MCF 10A (cell line): ENCODE measurements around the gene TMEM198. TPM values are rescaled to one million over a fixed set of nuclear protein-coding genes. Genes with fewer than 3 reads are reported as not detected.

ENCODE experiments used
- BruUV-seq: library from RNA; stranded (reverse); fragments of 400-500 nt; replicated peaks from 2 replicates; lab custom pipeline; 2021; lab: Mats Ljungman, UMichigan
- CTCF ChIA-PET: fragments of 300-600 bp; sonication (Branson Sonifier 250); formaldehyde crosslinking; extraction: SDS; loops from one replicate; lab custom pipeline; 2021; ENCODE audit warnings: antibody characterized with exemption, inconsistent platforms; lab: Yijun Ruan, JAX
- POLR2A ChIA-PET: fragments of 300-600, 350-650 bp; sonication (Branson Sonifier 250); formaldehyde crosslinking; extraction: SDS; loops from one replicate; lab custom pipeline; 2020; ENCODE audit warnings: antibody characterized with exemption, inconsistent platforms; lab: Yijun Ruan, JAX
- DNase-seq: peaks from one replicate; pipeline ENCODE4 v3.0.0-alpha.2; 2018; ENCODE audit not compliant: unreplicated experiment
- H3K27ac Mint-ChIP-seq: one replicate; pipeline ENCODE4 v1.8.0; 2022; ENCODE audit warnings: mild to moderate bottlenecking, low read depth, mixed read lengths; ENCODE audit not compliant: unreplicated experiment
- H3K27me3 Mint-ChIP-seq: one replicate; pipeline ENCODE4 v1.8.0; 2022; ENCODE audit warnings: mixed read lengths; ENCODE audit not compliant: insufficient read depth, unreplicated experiment
- H3K36me3 Mint-ChIP-seq: one replicate; pipeline ENCODE4 v1.8.0; 2022; ENCODE audit warnings: mild to moderate bottlenecking, moderate library complexity, mixed read lengths; ENCODE audit not compliant: insufficient read depth, unreplicated experiment
- H3K4me1 Mint-ChIP-seq: one replicate; pipeline ENCODE4 v1.8.0; 2022; ENCODE audit warnings: mixed read lengths; ENCODE audit not compliant: insufficient read depth, unreplicated experiment
- H3K4me3 Mint-ChIP-seq: one replicate; pipeline ENCODE4 v1.8.0; 2022; ENCODE audit warnings: mild to moderate bottlenecking, moderate library complexity, mixed read lengths; ENCODE audit not compliant: unreplicated experiment
- H3K9me3 Mint-ChIP-seq: one replicate; pipeline ENCODE4 v1.8.0; 2022; ENCODE audit warnings: mixed read lengths; ENCODE audit not compliant: unreplicated experiment
- CTCF ChIP-seq: fragments of 200-600 bp; IDR thresholded peaks from one replicate; pipeline ENCODE4 v1.8.0; 2022; ENCODE audit warnings: antibody characterized with exemption, mild to moderate bottlenecking; ENCODE audit not compliant: unreplicated experiment
- intact Hi-C: fragments of 100-400 bp; cut with micrococcal nuclease; formaldehyde crosslinking; loops from 2 replicates; pipeline ENCODE4 v1.14.1; 2022
- total RNA-seq: library from RNA; stranded (reverse); gene quantifications from 2 replicates; pipeline ENCODE4 v1.2.3, GENCODE V29; 2022

Gene TMEM198
- total RNA-seq, 1 experiment from 2014 or later: 6.3 TPM

GRCh38 chr2:219531639-219532377, 12.0 kb upstream of the TMEM198 start:
- Mint-ChIP-seq H3K9me3 (no peaks in the 10 kb centered on the region), H3K4me1 (no peaks in the 10 kb centered on the region), H3K27ac (no peak overlapping the region), H3K4me3 (no peak overlapping the region), H3K36me3 (no peaks in the 10 kb centered on the region), H3K27me3 (peaks cover 49% of the 10 kb centered on the region)
- no peak for TF ChIP-seq CTCF
- intact Hi-C loops: no loop called here
- no TSS peak for BruUV-seq
- DNase-seq: no peak
- ChIA-PET POLR2A (interaction anchor here (0.6 kb wide), 2 partner anchors 159 to 377 kb away, joined by 3 to 4 read pairs; no protein-coding TSS in a partner anchor), CTCF (interaction anchor here (0.8 to 11.3 kb wide), 13 partner anchors 9 to 521 kb away, joined by 3 to 287 read pairs (median 8); no protein-coding TSS in a partner anchor)

GRCh38 chr2:219532378-219532649, 11.5 kb upstream of the TMEM198 start:
- Mint-ChIP-seq H3K27ac (no peak overlapping the region), H3K4me1 (no peaks in the 10 kb centered on the region), H3K4me3 (no peak overlapping the region), H3K36me3 (no peaks in the 10 kb centered on the region), H3K27me3 (peaks cover 44% of the 10 kb centered on the region), H3K9me3 (no peaks in the 10 kb centered on the region)
- no peak for DNase-seq
- ChIA-PET POLR2A (interaction anchor here (0.6 kb wide), 1 partner anchor 159 kb away, joined by 4 read pairs; no protein-coding TSS in a partner anchor), CTCF (interaction anchor here (0.9 to 11.3 kb wide), 3 partner anchors 9 to 131 kb away, joined by 4 to 287 read pairs (median 39); no protein-coding TSS in a partner anchor)
- no peak for TF ChIP-seq CTCF
- no TSS peak for BruUV-seq
- intact Hi-C loops: no loop called here

- H3K27me3 Mint-ChIP-seq: peaks cover 26% of the 10 kb centered on the region
- DNase-seq: no peak
- no peak overlapping the region for H3K27ac Mint-ChIP-seq
- peaks cover 14% of the 10 kb centered on the region for H3K36me3 Mint-ChIP-seq
- POLR2A ChIA-PET: interaction anchor here (1.1 kb wide), 1 partner anchor 10 kb away, joined by 3 read pairs; the partner anchor contains the start of genes CHPF and TMEM198
- no peak overlapping the region for H3K4me3 Mint-ChIP-seq
- no peaks in the 10 kb centered on the region for H3K4me1 Mint-ChIP-seq
- intact Hi-C loops: no loop called here
- BruUV-seq: no TSS peak
- H3K9me3 Mint-ChIP-seq: no peaks in the 10 kb centered on the region
- TF ChIP-seq CTCF: no peak
- CTCF ChIA-PET: interaction anchor here (0.6 to 11.3 kb wide), 6 partner anchors 57 to 280 kb away, joined by 3 to 287 read pairs (median 3); partner anchors contain the start of gene TUBA4A
These were observed 9.7 kb upstream of the TMEM198 start for GRCh38 chr2:219533930-219534661.

- H3K9me3 Mint-ChIP-seq: no peaks in the 10 kb centered on the region
- no peaks in the 10 kb centered on the region for H3K4me1 Mint-ChIP-seq
- no peak for TF ChIP-seq CTCF
- peaks cover 33% of the 10 kb centered on the region for H3K36me3 Mint-ChIP-seq
- peaks cover 3% of the 10 kb centered on the region for H3K27me3 Mint-ChIP-seq
- H3K4me3 Mint-ChIP-seq: no peak overlapping the region
- POLR2A ChIA-PET: no interaction called here
- no peak overlapping the region for H3K27ac Mint-ChIP-seq
- DNase-seq: no peak
- CTCF ChIA-PET: interaction anchor here (0.7 to 0.9 kb wide), 2 partner anchors 107 to 133 kb away, joined by 3 read pairs; no protein-coding TSS in a partner anchor
- intact Hi-C loops: no loop called here
- BruUV-seq: no TSS peak
These were observed 7.4 kb upstream of the TMEM198 start for GRCh38 chr2:219536425-219536824.
